ENCODE measurements around the gene PLAC9.

DNA sequence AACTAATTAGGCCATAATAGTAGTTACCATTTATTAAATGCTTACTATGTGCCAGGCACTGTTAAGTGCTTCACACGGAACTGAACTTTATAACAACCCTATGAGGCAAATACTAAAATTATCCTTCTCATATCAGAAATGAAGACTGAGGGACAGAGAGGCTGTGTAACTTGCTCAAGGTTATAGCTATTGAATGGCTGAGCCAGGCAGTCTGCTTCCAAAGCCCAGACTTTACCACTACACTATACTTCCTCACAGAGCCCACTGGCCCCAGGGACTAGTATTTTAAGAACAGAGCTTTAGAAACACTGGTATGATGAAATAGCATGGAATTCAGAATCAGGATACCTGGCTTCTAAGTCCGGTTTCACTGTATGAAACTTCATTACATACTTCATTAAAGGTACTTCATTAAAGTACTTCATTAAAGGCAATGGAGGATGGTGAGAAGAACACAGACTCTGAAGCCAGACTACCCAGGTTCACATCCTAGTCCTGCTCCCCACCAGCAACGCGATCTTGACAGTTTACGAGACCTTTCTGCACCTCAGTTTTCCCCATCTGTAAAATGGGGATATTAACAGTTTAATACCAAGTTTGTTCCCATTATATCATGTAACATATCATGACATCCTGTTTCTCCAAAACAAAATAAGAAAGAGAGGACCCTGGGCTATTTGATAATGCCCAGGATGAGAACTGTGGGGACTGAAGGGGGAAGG, 53.2 kb downstream of the PLAC9 start:
- TF ChIP-seq POLR2AphosphoS5 (IDR thresholded peaks at IDR 0.05; ENCODE audit: low read depth, low read length) (no peak), POLR2A (IDR thresholded peaks at IDR 0.05; ENCODE audit: low read depth, low read length) (no peak), PAX5 (IDR thresholded peaks at IDR 0.05; ENCODE audit: insufficient read depth, low read length, severe bottlenecking) (no peak), TAF1 (IDR thresholded peaks at IDR 0.05; ENCODE audit: low read depth, low read length) (no peak)
